NCI-H2196 (cell line): ENCODE measurements around the gene FKBP3.
"Not testable (repeated sequence)": the region's sequence is repeated elsewhere in the genome, so short reads cannot be mapped to it uniquely, and the experiment has no call there.

Experiments
- DNase-seq: peaks from one replicate; lab custom pipeline; 2025; ENCODE audit not compliant: unreplicated experiment; lab: John Stamatoyannopoulos, UW

FKBP3 gene

GRCh38 chr14:45134051-45134958 lies at the start of gene FKBP3:
Gene FKBP3 (minus strand): TSS chr14:45134481. CDS start chr14:45134456, 25 bp downstream.
- DNase-seq: peak; percentile 98

- DNase-seq: no peak
Measured at GRCh38 chr14:45181806-45182205, 47.5 kb upstream of the FKBP3 start.

- no peak for DNase-seq
Measured at GRCh38 chr14:45181329-45181728, 47.0 kb upstream of the FKBP3 start.

- DNase-seq: no peak
Measured at GRCh38 chr14:45177076-45177475, 42.8 kb upstream of the FKBP3 start.

- DNase-seq: no peak
Measured at GRCh38 chr14:45169906-45170305, 35.6 kb upstream of the FKBP3 start.

GRCh38 chr14:45156067-45156466 lies 21.8 kb upstream of the FKBP3 start:
- DNase-seq: no peak

GRCh38 chr14:45150386-45150890 lies 16.2 kb upstream of the FKBP3 start:
- no peak for DNase-seq

- no peak for DNase-seq
Measured at GRCh38 chr14:45149602-45150001, 15.3 kb upstream of the FKBP3 start.

- no peak for DNase-seq
Measured at GRCh38 chr14:45145214-45145613, 10.9 kb upstream of the FKBP3 start.

- no peak for DNase-seq
Measured at GRCh38 chr14:45144658-45145057, 10.4 kb upstream of the FKBP3 start.

- DNase-seq: not testable (repeated sequence)
Measured at GRCh38 chr14:45142083-45142482, 7.8 kb upstream of the FKBP3 start.

- no peak for DNase-seq
Measured at GRCh38 chr14:45140661-45141187, 6.4 kb upstream of the FKBP3 start.

- no peak for DNase-seq
Measured at GRCh38 chr14:45136399-45136798, 2.1 kb upstream of the FKBP3 start.

- DNase-seq: peak; percentile 96
Measured at GRCh38 chr14:45135659-45136395, 1.5 kb upstream of the FKBP3 start, which contains the start of gene FANCM. Gene FANCM (plus strand): TSS chr14:45135930. CDS start chr14:45136032, 102 bp downstream.

- no peak for DNase-seq
Measured at GRCh38 chr14:45135156-45135555, 875 bp upstream of the FKBP3 start.

- DNase-seq: no peak
Measured at GRCh38 chr14:45133683-45134050, 614 bp downstream of the FKBP3 start.

GRCh38 chr14:45128963-45129629 lies 5.2 kb downstream of the FKBP3 start:
- DNase-seq: no peak

GRCh38 chr14:45125754-45126153 lies 8.5 kb downstream of the FKBP3 start:
- no peak for DNase-seq

GRCh38 chr14:45123271-45123670 lies 11.0 kb downstream of the FKBP3 start:
- no peak for DNase-seq

- DNase-seq: no peak
Measured at GRCh38 chr14:45120096-45120495, 14.2 kb downstream of the FKBP3 start.

- DNase-seq: no peak
Measured at GRCh38 chr14:45118594-45118993, 15.7 kb downstream of the FKBP3 start.
